Stimulated activated memory B cell treated with anti-CD40 and anti-IgM and Interleukin-4, amounts not matched to agents 10 μg/mL and 1 μg/mL and 100 μg/mL, for 72 hours (primary cell): ENCODE data around the gene RUFY4.

Source experiments
- ATAC-seq: fragments of 150-1000 bp; cut with Tn5 transposase; 2 replicates; pipeline ENCODE4 v1.10.0; 2021
- H3K27ac Mint-ChIP-seq: one replicate; pipeline ENCODE4 v1.8.0; 2022; ENCODE audit warnings: mild to moderate bottlenecking, mixed read lengths
- H3K27me3 Mint-ChIP-seq: one replicate; pipeline ENCODE4 v1.8.0; 2022; ENCODE audit warnings: mixed read lengths
- H3K36me3 Mint-ChIP-seq: one replicate; pipeline ENCODE4 v1.8.0; 2022; ENCODE audit warnings: mixed read lengths
- H3K4me1 Mint-ChIP-seq: one replicate; pipeline ENCODE4 v1.8.0; 2022; ENCODE audit warnings: mixed read lengths
- H3K4me3 Mint-ChIP-seq: one replicate; pipeline ENCODE4 v1.8.0; 2022; ENCODE audit warnings: mild to moderate bottlenecking, moderate library complexity, mixed read lengths
- H3K9me3 Mint-ChIP-seq: one replicate; pipeline ENCODE4 v1.8.0; 2022; ENCODE audit warnings: mixed read lengths

Gene RUFY4

DNA sequence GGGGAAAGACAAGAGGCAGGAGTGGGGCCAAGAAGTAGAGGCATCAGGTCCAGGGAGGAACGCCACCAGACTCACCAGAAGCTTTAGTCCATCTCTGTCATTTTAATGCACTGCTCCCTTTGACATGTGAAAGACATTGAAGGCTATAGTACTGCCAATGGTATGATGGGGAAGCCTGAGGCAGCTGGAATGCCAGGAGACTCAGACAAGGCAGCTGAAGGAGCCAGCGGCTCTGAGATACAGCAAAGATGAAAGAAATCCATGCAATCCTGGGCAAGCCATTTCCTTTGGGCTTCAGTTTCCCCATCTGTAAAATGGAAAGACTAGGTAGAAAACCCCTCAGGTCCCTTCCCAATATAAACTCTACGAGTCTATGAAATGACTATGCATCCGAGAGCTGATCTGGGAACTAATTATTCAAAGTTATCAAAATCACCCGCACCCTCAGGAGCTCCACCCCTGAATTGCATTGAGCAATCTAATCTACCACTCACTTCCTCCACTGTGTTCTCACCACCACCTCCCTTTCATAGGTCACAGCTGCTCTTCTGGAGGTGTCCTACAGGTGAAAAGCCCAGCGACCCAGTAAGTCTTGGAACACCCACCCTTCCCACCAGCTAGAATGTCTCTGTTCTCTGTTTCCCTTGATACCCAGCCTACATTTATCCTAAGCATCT, 59.9 kb downstream of the RUFY4 start:
- no peaks in the 10 kb centered on the region for H3K36me3 Mint-ChIP-seq
- H3K4me3 Mint-ChIP-seq = no peak overlapping the region
- H3K27me3 Mint-ChIP-seq = peaks cover 37% of the 10 kb centered on the region
- ATAC-seq = no peak
- no peaks in the 10 kb centered on the region for H3K9me3 Mint-ChIP-seq
- peaks cover 11% of the 10 kb centered on the region for H3K4me1 Mint-ChIP-seq
- no peak overlapping the region for H3K27ac Mint-ChIP-seq

DNA sequence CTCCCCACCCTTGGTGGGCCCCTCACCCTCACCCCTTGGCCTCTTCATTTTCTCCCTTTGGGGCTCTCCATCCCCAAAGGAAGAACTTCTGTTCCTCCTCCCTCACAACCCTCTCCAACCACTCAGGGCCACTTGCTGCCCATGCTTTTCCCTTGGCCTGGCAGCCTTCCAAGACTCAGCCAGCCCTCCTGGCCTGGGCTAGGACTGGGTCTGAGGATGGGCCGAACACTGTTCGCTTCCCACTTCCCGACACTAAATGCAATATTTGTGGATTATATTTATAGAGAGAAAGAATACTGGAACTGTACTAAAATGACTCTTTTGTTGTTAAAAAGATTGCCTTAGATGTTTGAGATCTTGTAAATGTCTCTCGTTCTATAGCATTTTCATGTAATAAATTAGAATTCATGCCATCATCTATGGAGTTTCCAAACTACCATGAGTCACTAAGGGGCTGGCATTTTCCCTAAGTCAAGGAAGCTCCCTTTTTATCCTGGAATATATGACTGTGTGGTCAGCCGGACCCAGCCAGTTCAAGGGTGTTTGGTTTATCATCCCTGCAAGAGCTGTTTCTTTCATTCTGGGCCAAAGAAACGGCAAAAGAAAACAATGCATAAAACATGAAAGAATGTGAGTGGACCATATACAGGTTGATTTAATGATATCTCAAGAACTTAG, 60.5 kb downstream of the RUFY4 start:
- Mint-ChIP-seq H3K4me1 (peaks cover 11% of the 10 kb centered on the region), H3K9me3 (no peaks in the 10 kb centered on the region), H3K27ac (no peak overlapping the region), H3K36me3 (no peaks in the 10 kb centered on the region), H3K27me3 (peaks cover 36% of the 10 kb centered on the region), H3K4me3 (no peak overlapping the region)
- ATAC-seq = no peak

DNA sequence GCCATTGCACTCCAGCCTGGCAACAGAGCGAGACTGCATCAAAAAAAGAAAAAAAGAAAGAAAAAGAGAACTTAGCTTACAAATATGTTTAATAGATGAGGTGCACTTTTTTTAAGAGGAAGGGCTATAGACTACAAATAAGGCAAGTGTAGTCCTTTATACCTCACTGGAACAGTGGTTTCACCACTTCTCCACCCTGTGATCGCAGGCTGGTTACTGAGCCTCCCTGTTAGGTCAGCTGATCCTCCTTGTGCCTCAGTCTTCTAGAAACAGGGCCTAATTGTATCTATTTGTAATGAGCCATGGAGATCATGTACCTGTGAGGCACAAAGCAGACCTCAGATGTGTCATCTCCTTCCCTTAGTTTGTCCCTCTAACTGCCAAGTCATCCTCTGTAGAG, 61.3 kb downstream of the RUFY4 start:
- Mint-ChIP-seq H3K27me3 (peaks cover 36% of the 10 kb centered on the region), H3K36me3 (no peaks in the 10 kb centered on the region), H3K4me1 (peaks cover 9% of the 10 kb centered on the region), H3K27ac (no peak overlapping the region), H3K9me3 (no peaks in the 10 kb centered on the region), H3K4me3 (no peak overlapping the region)
- ATAC-seq = no peak

DNA sequence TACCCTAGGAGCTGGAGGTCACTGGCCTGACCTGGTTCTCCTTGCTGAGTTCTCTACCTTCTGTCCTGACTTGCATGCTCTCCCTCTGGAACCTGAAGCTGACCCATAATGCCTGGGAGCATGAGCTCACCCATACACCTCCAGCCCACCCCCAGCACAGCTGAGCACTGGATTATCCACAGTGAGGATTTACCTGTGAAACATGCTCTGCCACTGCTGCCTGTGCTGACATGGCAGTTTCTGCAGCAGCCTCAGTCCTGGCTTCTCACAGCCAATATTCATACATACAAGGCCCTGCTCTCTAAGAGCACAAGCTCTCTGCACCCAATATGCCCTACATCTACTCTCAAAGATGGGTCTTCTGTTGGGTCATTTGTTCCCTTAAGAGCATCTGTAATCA, 61.8 kb downstream of the RUFY4 start:
- Mint-ChIP-seq H3K4me3 (no peak overlapping the region), H3K4me1 (peaks cover 4% of the 10 kb centered on the region), H3K9me3 (no peaks in the 10 kb centered on the region), H3K36me3 (no peaks in the 10 kb centered on the region), H3K27ac (no peak overlapping the region), H3K27me3 (peaks cover 36% of the 10 kb centered on the region)
- ATAC-seq = peak; percentile 47

DNA sequence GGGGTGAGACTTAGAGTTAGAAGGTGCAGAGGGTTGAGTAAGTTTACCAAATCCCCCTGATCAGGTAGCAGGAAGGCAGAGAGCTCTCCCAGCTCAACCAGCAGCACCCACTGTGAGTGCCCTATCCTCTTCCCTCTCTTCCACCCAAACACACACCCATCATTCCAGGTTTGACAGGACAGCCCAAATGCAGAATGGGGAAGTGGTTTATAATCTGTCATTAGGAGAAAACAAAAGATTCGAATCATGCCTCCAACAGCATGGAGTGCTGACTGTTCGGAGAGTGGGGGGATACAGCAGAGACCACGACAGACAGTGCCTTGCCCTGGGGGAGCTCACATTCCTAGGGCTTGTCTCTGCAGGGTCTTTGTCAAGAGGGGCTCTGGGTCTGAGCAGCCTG, 68.5 kb downstream of the RUFY4 start:
- peaks cover 7% of the 10 kb centered on the region for H3K4me1 Mint-ChIP-seq
- no peak overlapping the region for H3K27ac Mint-ChIP-seq
- H3K36me3 Mint-ChIP-seq = no peaks in the 10 kb centered on the region
- H3K27me3 Mint-ChIP-seq = peaks cover 53% of the 10 kb centered on the region
- no peaks in the 10 kb centered on the region for H3K9me3 Mint-ChIP-seq
- no peak overlapping the region for H3K4me3 Mint-ChIP-seq
- no peak for ATAC-seq

DNA sequence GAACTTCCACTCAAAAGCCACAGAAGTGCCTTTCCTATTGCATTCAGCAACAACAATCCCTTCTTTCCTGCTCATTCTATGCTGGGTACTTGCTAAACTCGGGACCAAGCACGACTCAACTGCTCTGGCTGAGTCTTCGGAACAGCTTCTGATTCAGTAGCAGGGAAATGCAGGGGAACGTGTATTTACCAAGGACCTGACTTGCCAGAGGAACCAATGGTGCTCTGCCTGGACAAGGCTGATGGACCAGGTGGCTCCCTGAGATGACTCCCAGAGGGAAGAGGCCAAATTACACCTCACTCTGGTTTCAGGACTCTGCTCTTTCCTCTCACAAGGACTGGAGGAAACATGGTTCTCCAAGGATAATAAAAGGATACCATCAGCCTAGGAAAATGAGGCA, 69.0 kb downstream of the RUFY4 start:
- Mint-ChIP-seq H3K4me1 (peaks cover 7% of the 10 kb centered on the region), H3K36me3 (no peaks in the 10 kb centered on the region), H3K9me3 (no peaks in the 10 kb centered on the region), H3K27ac (no peak overlapping the region), H3K27me3 (peaks cover 53% of the 10 kb centered on the region), H3K4me3 (no peak overlapping the region)
- no peak for ATAC-seq
